ENCODE data around the gene NELL1. TPM values are rescaled to one million over a fixed set of nuclear protein-coding genes. Genes with fewer than 3 reads are reported as not detected.

Gene NELL1
- total RNA-seq, 1 experiment from 2014 or later, result not detected

GRCh38 chr11:21484039-21484438 lies 814.7 kb downstream of the NELL1 start:
- Histone ChIP-seq H2AFZ (ENCODE audit: low read length) (no peak overlapping the region), H3K9ac (ENCODE audit: low read length) (no peak overlapping the region), H3K27ac (ENCODE audit: low read length) (no peak overlapping the region), H3K9me3 (ENCODE audit: low read length) (no peaks in the 10 kb centered on the region), H3K27me3 (ENCODE audit: low read length) (no peaks in the 10 kb centered on the region), H3K4me3 (ENCODE audit: low read length) (no peak overlapping the region), H3F3A (ENCODE audit: low read length, unreplicated experiment) (no peaks in the 10 kb centered on the region), H3K4me1 (ENCODE audit: insufficient read depth, low read length) (no peaks in the 10 kb centered on the region), H3K36me3 (ENCODE audit: low read depth, low read length) (no peaks in the 10 kb centered on the region), H3K79me2 (ENCODE audit: low read length) (no peaks in the 10 kb centered on the region), H3K4me2 (ENCODE audit: low read length) (no peak overlapping the region), H4K20me1 (ENCODE audit: low read length) (no peaks in the 10 kb centered on the region), H3K9me2 (replicated peaks; ENCODE audit: low read length) (no peaks in the 10 kb centered on the region)
- intact Hi-C loops (cut with micrococcal nuclease), result no loop called here
- DNase-seq (no peak), ATAC-seq (no peak)
- ChIA-PET CTCF (no interaction called here), POLR2A (ENCODE audit: unreplicated experiment) (no interaction called here)
- no TSS peak for BruUV-seq (replicated peaks)
- no peak for TF ChIP-seq EZH2phosphoT487 (IDR thresholded peaks at IDR 0.05; ENCODE audit: borderline replicate concordance, low read length)
- TF ChIP-seq CTCF (conservative IDR thresholded peaks at IDR 0.05; ENCODE audit: low read depth, low read length), result no peak
- TF ChIP-seq EZH2 (IDR thresholded peaks at IDR 0.05; ENCODE audit: low read length, unreplicated experiment), result no peak

DNA sequence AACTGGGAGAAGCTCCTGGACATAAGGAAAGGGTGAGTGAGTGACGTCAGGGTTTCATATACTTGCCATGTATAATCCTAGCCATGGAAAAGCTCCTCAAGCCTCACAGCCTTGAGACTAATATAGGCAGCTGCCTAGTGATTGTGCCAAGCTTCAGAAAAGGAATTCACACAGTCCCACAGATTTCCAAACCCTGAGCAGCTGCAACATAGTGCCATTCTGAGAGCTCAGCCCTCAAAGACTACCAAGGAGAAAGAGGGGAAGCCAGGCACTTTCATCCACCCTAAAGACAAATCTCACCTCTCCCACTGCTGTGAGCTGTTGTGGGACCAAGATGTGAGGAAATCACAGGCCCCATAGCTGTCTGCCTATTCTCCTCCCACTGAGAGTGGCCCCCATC lies 815.6 kb downstream of the NELL1 start:
- Histone ChIP-seq H3F3A (ENCODE audit: low read length, unreplicated experiment) (no peaks in the 10 kb centered on the region), H3K9me2 (replicated peaks; ENCODE audit: low read length) (no peaks in the 10 kb centered on the region), H3K27ac (ENCODE audit: low read length) (no peak overlapping the region), H3K4me1 (ENCODE audit: insufficient read depth, low read length) (no peaks in the 10 kb centered on the region), H3K4me2 (ENCODE audit: low read length) (no peak overlapping the region), H4K20me1 (ENCODE audit: low read length) (no peaks in the 10 kb centered on the region), H3K9ac (ENCODE audit: low read length) (no peak overlapping the region), H3K27me3 (ENCODE audit: low read length) (no peaks in the 10 kb centered on the region), H3K9me3 (ENCODE audit: low read length) (no peaks in the 10 kb centered on the region), H3K36me3 (ENCODE audit: low read depth, low read length) (no peaks in the 10 kb centered on the region), H2AFZ (ENCODE audit: low read length) (no peak overlapping the region), H3K4me3 (ENCODE audit: low read length) (no peak overlapping the region), H3K79me2 (ENCODE audit: low read length) (no peaks in the 10 kb centered on the region)
- ATAC-seq (no peak), DNase-seq (no peak)
- intact Hi-C loops (cut with micrococcal nuclease), result no loop called here
- ChIA-PET POLR2A (ENCODE audit: unreplicated experiment) (no interaction called here), CTCF (no interaction called here)
- no peak for TF ChIP-seq EZH2phosphoT487 (IDR thresholded peaks at IDR 0.05; ENCODE audit: borderline replicate concordance, low read length)
- TF ChIP-seq CTCF (conservative IDR thresholded peaks at IDR 0.05; ENCODE audit: low read depth, low read length), result no peak
- TF ChIP-seq EZH2 (IDR thresholded peaks at IDR 0.05; ENCODE audit: low read length, unreplicated experiment), result no peak
- no TSS peak for BruUV-seq (replicated peaks)

DNA sequence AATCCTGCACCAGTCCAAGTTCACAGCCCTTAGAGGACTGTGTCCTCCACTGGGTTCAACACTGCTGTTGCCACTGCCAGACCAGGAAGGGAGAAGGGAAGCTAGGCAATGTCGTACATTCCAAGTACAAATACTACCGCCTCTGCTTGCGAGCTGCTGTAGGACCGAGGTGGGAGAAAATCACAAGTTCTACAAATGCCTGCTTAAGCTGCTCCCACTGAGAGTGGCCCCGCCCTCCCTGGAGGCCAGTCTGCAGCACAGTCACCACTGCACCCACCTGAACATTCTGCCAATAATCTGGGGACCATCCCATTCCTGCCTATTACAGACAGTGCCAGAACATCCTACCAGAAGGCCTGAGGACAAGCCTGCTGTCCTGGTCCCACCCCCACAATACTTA lies 816.0 kb downstream of the NELL1 start:
- Histone ChIP-seq H3K79me2 (ENCODE audit: low read length) (no peaks in the 10 kb centered on the region), H3K27me3 (ENCODE audit: low read length) (no peaks in the 10 kb centered on the region), H4K20me1 (ENCODE audit: low read length) (no peaks in the 10 kb centered on the region), H3K9me3 (ENCODE audit: low read length) (no peaks in the 10 kb centered on the region), H3K4me2 (ENCODE audit: low read length) (no peak overlapping the region), H3F3A (ENCODE audit: low read length, unreplicated experiment) (no peaks in the 10 kb centered on the region), H3K9ac (ENCODE audit: low read length) (no peak overlapping the region), H3K36me3 (ENCODE audit: low read depth, low read length) (no peaks in the 10 kb centered on the region), H3K4me1 (ENCODE audit: insufficient read depth, low read length) (no peaks in the 10 kb centered on the region), H3K4me3 (ENCODE audit: low read length) (no peak overlapping the region), H2AFZ (ENCODE audit: low read length) (no peak overlapping the region), H3K9me2 (replicated peaks; ENCODE audit: low read length) (no peaks in the 10 kb centered on the region), H3K27ac (ENCODE audit: low read length) (no peak overlapping the region)
- DNase-seq, result no peak
- no TSS peak for BruUV-seq (replicated peaks)
- ATAC-seq, result no peak
- CTCF ChIA-PET, result no interaction called here
- POLR2A ChIA-PET (ENCODE audit: unreplicated experiment), result no interaction called here
- TF ChIP-seq CTCF (conservative IDR thresholded peaks at IDR 0.05; ENCODE audit: low read depth, low read length) (no peak), EZH2phosphoT487 (IDR thresholded peaks at IDR 0.05; ENCODE audit: borderline replicate concordance, low read length) (no peak), EZH2 (IDR thresholded peaks at IDR 0.05; ENCODE audit: low read length, unreplicated experiment) (no peak)
- intact Hi-C loops (cut with micrococcal nuclease), result no loop called here
